Measurements from ENCODE around the gene ABLIM1.

Gene ABLIM1

GRCh38 chr10:114541797-114542160 is 116.3 kb downstream of the ABLIM1 start:
- no peak for DNase-seq

GRCh38 chr10:114541081-114541796 is 116.8 kb downstream of the ABLIM1 start:
- DNase-seq = peak; percentile 45

- DNase-seq = no peak
Observed at GRCh38 chr10:114540236-114540635, 117.8 kb downstream of the ABLIM1 start.

GRCh38 chr10:114539623-114540022 is 118.5 kb downstream of the ABLIM1 start:
- no peak for DNase-seq

GRCh38 chr10:114538181-114538906 is 119.7 kb downstream of the ABLIM1 start:
- no peak for DNase-seq

GRCh38 chr10:114537736-114538135 is 120.3 kb downstream of the ABLIM1 start:
- no peak for DNase-seq

- DNase-seq = no peak
Observed at GRCh38 chr10:114534571-114534981, 123.5 kb downstream of the ABLIM1 start.

GRCh38 chr10:114532226-114532625 is 125.8 kb downstream of the ABLIM1 start:
- no peak for DNase-seq

GRCh38 chr10:114526504-114527238 is 131.4 kb downstream of the ABLIM1 start:
- no peak for DNase-seq

- DNase-seq = no peak
Observed at GRCh38 chr10:114526126-114526503, 132.0 kb downstream of the ABLIM1 start.

GRCh38 chr10:114525368-114525949 is 132.6 kb downstream of the ABLIM1 start:
- DNase-seq = no peak

- no peak for DNase-seq
Observed at GRCh38 chr10:114523876-114524275, 134.2 kb downstream of the ABLIM1 start.

GRCh38 chr10:114521255-114521654 is 136.8 kb downstream of the ABLIM1 start:
- DNase-seq = no peak

- DNase-seq = no peak
Observed at GRCh38 chr10:114520453-114520852, 137.6 kb downstream of the ABLIM1 start.

- no peak for DNase-seq
Observed at GRCh38 chr10:114519756-114520293, 138.2 kb downstream of the ABLIM1 start.

- no peak for DNase-seq
Observed at GRCh38 chr10:114519306-114519669, 138.8 kb downstream of the ABLIM1 start.

GRCh38 chr10:114518401-114519305 is 139.4 kb downstream of the ABLIM1 start:
- no peak for DNase-seq

GRCh38 chr10:114517368-114518250 is 140.5 kb downstream of the ABLIM1 start:
- DNase-seq = no peak

- DNase-seq = no peak
Observed at GRCh38 chr10:114516356-114516755, 141.7 kb downstream of the ABLIM1 start.

- DNase-seq = no peak
Observed at GRCh38 chr10:114515298-114515914, 142.7 kb downstream of the ABLIM1 start.

GRCh38 chr10:114513381-114513792 is 144.7 kb downstream of the ABLIM1 start:
- no peak for DNase-seq
